ENCODE measurements around the gene RAD51C.
"Not testable (repeated sequence)": the region's sequence is repeated elsewhere in the genome, so short reads cannot be mapped to it uniquely, and the experiment has no call there.

Gene RAD51C

DNA sequence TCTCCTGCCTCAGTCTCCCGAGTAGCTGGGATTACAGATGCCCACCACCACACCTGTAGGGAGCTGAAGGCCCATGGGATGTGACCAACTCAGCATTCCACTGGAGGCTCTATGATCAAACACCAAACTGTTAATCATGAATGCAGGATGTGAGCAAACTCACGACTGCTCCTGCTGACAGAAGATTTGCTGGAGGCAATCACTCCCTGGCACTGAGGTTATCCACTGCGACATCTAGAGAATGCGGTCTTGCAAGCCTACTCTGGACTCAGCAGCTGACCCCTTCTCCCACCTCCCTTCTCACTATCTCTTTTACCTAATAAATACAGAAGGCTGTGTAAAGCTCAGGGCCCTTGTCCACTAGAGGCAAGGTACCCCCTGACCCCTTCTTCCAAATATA lies 5.4 kb upstream of the RAD51C start:
- TF ChIP-seq, protein P1, sequence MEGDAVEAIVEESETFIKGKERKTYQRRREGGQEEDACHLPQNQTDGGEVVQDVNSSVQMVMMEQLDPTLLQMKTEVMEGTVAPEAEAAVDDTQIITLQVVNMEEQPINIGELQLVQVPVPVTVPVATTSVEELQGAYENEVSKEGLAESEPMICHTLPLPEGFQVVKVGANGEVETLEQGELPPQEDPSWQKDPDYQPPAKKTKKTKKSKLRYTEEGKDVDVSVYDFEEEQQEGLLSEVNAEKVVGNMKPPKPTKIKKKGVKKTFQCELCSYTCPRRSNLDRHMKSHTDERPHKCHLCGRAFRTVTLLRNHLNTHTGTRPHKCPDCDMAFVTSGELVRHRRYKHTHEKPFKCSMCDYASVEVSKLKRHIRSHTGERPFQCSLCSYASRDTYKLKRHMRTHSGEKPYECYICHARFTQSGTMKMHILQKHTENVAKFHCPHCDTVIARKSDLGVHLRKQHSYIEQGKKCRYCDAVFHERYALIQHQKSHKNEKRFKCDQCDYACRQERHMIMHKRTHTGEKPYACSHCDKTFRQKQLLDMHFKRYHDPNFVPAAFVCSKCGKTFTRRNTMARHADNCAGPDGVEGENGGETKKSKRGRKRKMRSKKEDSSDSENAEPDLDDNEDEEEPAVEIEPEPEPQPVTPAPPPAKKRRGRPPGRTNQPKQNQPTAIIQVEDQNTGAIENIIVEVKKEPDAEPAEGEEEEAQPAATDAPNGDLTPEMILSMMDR (IDR thresholded peaks at IDR 0.05; ENCODE audit: extremely low read depth, insufficient read depth, missing control alignments), result no peak
- no peak for DNase-seq (ENCODE audit: low spot score)
- in situ Hi-C loops (cut with MboI; ENCODE audit: low pct_unique_long_range_greater_than_20kb, low sequenced_read_pairs, unreplicated experiment), result no loop called here

DNA sequence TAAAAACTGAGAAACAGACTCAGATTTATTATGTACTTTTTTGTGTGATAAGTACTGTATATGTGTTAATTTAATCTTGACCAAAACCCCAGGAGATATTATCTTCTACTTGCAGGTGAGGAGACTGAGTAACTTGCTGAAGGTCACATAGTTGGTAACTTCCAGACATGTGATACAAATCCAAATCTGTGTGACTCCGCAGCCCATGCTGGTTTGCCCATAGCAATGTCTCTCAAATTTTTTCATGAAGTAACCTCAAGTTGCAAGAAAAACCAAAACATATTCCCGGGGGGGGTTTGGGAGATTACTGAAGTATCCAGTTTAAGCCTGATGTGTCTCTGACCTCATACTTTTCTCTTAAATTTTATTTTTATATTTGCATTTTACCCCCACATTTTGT lies 3.9 kb upstream of the RAD51C start:
- TF ChIP-seq, protein P1 (IDR thresholded peaks at IDR 0.05; ENCODE audit: extremely low read depth, insufficient read depth, missing control alignments), result no peak
- no peak for DNase-seq (ENCODE audit: low spot score)
- in situ Hi-C loops (cut with MboI; ENCODE audit: low pct_unique_long_range_greater_than_20kb, low sequenced_read_pairs, unreplicated experiment), result no loop called here

DNA sequence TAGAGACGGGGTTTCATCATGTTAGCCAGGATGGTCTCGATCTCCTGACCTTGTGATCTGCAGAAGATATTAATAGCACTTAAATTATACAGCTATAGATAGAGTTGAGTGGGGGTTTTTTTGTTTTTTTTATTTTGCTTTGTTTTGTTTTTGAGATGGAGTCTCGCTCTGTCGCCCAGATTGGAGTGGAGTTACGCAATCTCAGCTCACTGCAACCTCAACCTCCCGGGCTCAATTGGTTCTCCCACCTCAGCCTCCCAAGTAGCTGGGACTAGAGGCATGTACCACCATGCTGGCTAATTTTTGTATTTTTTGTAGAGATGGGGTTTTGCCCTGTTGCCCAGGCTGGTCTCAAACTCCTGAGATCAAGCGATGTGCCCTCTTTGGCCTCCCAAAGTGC lies 2.4 kb upstream of the RAD51C start:
- in situ Hi-C loops (cut with MboI; ENCODE audit: low pct_unique_long_range_greater_than_20kb, low sequenced_read_pairs, unreplicated experiment), result not testable (repeated sequence)

DNA sequence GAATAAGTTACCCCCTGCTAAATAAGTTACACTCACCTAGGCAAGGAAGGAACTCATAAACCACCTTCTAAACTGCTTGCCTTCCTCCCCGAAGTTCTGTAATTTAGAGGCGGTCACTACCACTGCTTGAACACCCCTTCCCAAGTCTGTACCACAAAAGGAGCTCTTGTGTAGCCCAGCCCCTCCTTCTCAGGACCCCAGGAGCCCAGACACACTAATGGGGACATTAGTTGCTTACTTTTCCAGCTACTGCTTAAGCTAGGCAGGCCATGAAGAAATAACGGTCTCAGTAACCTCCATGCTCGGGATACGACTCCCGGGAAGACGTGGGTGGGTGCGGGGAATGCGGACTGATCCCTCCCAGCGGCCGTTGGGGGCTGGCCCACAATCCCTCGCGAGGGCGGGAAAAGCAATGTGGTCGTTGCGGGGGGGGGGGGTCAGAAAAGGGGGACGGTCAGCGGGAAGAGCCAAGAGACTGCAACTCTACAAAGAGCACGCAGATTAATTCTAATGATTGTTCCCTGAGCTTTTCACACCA lies 632 bp upstream of the RAD51C start, which contains the start of gene TEX14:
TEX14 (minus strand) TSS at position 345 of the 538 bp plus-strand sequence. CDS start 40,044 bp downstream, outside the sequence.
- TF ChIP-seq, protein P1 (IDR thresholded peaks at IDR 0.05; ENCODE audit: extremely low read depth, insufficient read depth, missing control alignments), result no peak
- DNase-seq (ENCODE audit: low spot score), result no peak
- in situ Hi-C loops (cut with MboI; ENCODE audit: low pct_unique_long_range_greater_than_20kb, low sequenced_read_pairs, unreplicated experiment), result no loop called here

More for the DNA sequence above, 2.4 kb upstream of the RAD51C start:
- DNase-seq (ENCODE audit: low spot score), result not testable (repeated sequence)

DNA sequence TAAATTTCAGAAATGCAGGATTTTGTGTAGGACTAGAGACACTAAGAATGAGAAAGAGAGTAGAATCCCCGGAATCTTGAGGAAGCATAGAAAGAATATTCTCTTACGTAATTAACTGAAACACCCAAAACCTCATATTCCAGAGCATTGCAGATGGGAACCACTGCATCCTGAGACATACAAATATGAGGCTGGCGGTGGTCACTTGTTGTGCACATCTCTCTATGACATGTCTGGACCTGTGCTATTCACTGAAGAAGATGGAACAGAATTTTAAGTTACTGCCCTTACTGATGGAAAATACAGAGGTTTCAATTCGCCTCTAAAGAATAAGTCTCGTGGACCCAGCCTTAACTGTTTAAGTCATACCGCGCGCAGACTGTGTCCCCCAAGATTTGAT lies 806 bp downstream of the RAD51C start:
- TF ChIP-seq, protein P1 (IDR thresholded peaks at IDR 0.05; ENCODE audit: extremely low read depth, insufficient read depth, missing control alignments), result no peak
- in situ Hi-C loops (cut with MboI; ENCODE audit: low pct_unique_long_range_greater_than_20kb, low sequenced_read_pairs, unreplicated experiment), result no loop called here
- DNase-seq (ENCODE audit: low spot score), result no peak

DNA sequence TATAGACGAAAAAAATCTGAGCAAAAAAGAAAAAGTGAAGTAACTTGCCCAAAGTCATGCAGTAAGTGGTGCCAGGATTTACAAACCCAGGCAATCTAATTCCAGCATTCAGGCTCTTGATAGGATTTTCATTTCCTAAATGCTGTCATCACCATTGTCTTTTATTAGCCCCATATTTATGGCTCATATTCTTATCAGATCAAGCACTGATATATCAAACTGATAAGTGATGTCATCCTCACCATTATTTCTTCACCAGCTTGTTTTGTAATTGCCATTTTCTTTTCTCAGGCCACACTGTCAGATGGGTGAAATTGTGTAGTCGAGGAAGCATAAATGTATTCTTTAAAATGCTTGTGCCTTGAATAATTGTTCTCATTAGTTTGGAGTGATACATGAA lies 1.3 kb downstream of the RAD51C start:
- in situ Hi-C loops (cut with MboI; ENCODE audit: low pct_unique_long_range_greater_than_20kb, low sequenced_read_pairs, unreplicated experiment), result no loop called here

DNA sequence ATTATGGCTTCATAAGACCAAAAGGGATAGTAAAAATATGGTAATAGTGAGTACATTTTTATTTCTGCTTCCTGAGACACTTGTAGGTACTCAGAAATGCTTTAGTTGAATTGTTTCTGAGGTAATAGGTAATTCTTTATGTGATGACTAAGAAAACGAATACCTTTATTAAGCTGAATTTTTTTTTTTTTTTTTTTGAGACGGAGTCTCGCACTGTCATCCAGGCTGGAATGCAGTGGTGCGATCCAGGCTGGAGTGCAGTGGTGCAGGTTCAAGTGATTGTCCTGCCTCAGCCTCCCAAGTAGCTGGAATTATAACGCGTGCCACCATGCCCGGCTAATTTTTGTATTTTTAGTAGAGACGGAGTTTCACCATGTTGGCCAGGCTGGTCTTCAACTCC lies 1.9 kb downstream of the RAD51C start:
- TF ChIP-seq, protein P1 (IDR thresholded peaks at IDR 0.05; ENCODE audit: extremely low read depth, insufficient read depth, missing control alignments), result no peak
- DNase-seq (ENCODE audit: low spot score), result no peak
- in situ Hi-C loops (cut with MboI; ENCODE audit: low pct_unique_long_range_greater_than_20kb, low sequenced_read_pairs, unreplicated experiment), result no loop called here

More for the DNA sequence above, 1.3 kb downstream of the RAD51C start:
- TF ChIP-seq, protein P1 (IDR thresholded peaks at IDR 0.05; ENCODE audit: extremely low read depth, insufficient read depth, missing control alignments), result no peak
- DNase-seq (ENCODE audit: low spot score), result no peak

Measured in GM13977 (cell line).